Measurements from ENCODE around the gene C4orf36.
A peak's percentile ranks its signal among the peaks of the same experiment; 100 is the strongest.
"Not testable (repeated sequence)": the region's sequence is repeated elsewhere in the genome, so short reads cannot be mapped to it uniquely, and the experiment has no call there.

The C4orf36 gene

DNA sequence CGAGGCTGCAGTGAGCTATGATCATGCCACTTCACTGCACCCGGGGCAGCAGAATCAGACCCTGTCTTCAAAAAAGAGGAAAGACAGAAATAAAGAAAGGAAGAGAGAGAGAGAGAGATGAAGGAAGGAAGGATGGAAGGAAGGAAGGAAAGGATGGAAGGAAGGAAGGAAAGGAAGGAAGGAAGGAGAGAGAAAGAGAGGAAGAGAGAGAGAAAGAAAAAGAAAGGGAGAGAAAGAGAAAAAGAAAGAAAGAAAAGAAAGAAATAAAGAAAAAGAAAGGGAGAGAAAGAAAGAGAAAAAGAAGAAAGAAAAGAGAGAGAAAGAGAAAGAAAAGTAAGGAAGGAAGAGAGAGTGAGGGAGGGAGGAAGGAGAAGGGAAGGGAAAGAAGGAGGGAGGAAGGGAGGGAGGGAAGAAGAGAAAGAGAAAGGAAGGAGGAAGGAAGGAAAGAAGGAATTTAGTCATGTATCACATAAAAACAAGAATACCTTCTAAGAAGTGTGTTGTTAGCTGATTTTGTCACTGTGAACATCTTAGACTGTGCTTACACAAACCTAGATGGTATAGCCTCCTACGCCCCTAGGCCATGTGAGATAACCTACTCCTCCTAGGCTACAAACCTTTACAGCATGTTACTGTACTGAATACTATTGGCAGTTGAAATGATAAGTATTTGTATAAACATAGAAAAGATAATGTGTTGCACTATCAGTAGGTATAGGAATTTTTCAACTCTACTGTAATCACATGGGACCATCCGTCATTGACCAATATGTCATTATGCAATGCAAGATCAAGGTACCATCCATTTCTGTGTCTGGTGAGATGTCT, 25.2 kb upstream of the C4orf36 start:
- DNase-seq (ENCODE audit: low spot score), result no peak

DNA sequence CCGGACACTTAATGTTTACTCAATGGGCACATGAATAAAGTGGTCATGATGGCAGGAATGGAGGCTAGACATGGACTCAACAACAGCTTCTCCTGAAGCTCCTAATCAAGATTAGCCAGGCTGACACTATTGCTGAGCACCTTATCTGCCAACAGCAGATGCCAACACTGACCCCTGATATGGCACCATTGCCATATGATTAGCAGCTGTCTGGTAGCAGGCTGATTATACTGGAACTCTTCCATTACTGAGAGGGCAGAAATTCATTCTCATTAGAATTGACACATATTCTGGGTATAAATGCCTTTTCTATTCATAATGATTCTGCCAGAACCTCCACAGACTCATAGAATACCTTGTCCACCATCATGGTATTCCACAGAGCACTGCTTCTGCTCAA, 24.2 kb upstream of the C4orf36 start:
- no peak for DNase-seq (ENCODE audit: low spot score)

DNA sequence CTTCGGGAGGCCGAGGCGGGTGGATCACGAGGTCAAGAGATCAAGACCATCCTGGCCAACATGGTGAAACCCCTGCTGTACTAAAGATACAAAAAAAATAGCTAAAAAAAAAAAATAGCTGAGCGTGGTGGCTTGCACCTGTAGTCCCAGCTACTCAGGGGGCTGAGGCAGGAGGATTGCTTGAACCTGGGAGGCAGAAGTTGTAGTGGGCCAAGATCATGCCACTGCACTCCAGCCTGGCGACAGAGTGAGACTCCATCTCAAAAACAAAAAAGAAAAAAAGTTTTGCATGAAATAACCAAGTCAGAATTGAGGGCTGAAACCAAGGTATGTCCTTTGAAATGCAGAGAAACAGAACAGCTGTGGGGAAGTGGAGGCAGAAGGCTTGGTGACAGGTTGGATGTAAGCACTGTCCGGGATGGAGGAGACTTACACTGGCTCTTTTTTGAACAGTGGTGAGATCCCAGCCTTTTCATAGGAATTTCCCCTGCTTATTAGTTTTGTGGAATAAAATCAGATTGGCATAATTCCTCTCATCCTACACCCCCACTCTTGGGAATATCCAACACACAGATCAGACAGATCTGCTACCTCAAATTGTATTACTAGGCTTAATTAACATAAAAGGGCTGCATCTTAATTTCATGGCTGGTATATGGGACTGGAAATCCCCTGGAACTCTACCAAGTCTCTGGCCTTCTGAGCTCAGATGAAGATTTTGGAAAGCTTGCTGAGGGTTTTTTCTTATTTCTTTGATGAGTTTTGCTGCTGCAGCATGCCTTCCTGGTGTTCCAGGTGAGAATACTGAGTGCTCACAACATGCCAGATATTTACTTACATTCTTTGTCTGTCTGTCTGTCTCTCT, 18.8 kb upstream of the C4orf36 start:
- no peak for DNase-seq (ENCODE audit: low spot score)

DNA sequence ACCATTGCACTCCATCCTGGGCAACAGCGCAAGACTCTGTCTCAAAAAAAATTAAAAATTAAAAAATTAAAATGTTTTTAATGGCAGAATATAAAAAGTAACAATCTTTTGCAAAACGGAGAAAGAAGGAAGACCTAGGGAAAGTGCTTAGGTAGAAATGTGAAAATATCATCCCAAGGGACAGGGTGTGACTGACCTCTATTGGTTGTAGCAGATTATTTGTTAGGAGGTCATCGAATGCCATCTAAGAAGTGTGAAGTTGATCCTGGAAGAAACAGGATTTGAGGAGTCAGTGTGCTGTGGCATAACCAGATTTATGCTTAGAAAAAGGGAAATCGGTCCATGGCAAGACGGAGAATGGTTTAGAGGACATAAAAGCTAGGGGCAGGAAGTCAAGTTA, 18.1 kb upstream of the C4orf36 start:
- DNase-seq (ENCODE audit: low spot score), result no peak

DNA sequence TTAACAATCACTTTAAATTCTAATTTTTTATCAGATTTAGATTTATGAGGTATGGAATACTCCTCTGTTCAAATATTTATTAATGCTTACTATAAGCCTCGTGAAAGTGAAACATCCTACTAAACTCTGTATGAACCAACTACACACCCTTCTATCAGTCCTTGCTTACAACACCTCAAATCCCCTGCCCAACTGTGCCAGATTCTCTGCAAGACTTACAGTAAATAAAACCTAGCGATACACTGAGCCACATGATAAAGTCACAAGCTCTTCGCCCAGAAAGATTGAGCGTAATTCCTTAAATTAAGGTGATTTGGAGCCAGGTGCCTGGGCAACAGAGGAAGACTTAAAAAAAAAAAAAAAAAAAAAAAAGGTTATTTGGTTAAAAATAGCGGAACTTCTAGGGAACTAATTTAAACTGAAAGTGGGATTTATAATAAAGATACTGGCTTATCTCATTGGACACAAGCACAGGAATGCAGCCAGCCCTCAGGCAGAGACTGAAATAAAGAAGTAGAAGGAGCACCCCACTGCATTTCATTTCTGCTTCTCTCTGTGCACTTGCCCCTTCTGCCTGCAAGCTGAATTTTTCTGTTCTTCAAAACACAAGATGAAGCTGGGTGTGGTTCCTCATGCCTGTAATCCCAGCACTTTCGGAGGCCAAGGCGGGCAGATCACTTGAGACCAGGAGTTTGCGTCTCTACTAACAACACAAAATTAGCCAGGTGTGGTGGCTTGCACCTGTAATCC, 17.5 kb upstream of the C4orf36 start:
- DNase-seq (ENCODE audit: low spot score), result peak; percentile 42

DNA sequence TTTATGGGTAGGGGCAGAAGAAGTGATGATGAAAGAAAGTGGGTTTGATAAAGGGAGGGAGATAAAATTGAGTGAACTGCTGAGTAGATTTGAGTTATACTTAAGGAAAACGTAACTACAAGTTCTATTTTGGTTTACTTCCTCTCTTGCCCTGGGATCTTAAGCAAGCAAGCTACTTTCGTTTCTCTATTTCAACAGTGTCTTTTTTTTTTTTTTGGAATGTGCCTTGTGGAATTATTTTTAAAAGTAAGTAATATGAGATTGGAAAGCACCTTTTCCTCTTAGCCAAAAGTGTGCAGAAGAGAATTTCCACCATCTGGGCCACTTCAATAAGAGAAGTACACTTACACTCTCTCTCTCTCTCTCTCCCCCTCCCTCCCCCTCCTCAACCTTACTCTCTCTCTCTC, 16.0 kb upstream of the C4orf36 start:
- peak; percentile 71 for DNase-seq (ENCODE audit: low spot score)

DNA sequence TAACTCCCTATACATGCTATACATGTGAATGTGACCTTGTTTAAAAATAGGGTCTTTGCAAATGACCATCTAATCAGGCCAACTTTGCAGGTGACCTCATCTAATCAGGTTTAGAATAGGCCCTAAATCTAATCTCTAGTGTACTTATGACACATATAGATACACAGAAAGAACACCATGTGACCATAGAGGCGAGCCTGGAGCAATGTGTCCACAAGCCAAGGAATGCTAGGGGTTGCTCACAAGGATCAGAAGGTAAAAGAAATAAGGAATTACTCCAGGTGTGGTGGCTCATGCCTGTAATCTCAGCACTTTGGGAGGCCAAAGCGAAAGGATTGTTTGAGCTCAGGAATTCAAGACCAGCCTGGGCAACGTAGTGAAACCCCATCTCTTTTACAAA, 9.6 kb upstream of the C4orf36 start:
- DNase-seq (ENCODE audit: low spot score), result no peak

DNA sequence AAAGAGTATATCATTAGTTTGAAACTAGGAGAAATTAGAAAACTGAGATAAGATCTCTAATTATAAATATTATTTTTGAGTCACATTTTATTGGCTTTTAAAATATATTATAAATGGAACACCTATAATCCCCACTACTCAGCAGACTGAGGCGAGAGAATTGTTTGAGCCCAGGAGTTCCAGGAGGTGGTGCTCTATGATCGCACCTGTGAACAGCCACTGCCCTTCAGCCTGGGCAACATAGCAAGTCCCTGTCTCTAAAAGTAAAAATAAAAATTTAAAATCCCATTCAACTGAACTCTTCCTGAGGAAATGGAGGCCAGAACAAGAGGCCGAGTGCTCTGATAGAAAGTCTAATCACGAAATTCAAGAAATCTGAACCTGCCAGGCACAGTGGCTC, 6.3 kb upstream of the C4orf36 start:
- DNase-seq (ENCODE audit: low spot score), result no peak

DNA sequence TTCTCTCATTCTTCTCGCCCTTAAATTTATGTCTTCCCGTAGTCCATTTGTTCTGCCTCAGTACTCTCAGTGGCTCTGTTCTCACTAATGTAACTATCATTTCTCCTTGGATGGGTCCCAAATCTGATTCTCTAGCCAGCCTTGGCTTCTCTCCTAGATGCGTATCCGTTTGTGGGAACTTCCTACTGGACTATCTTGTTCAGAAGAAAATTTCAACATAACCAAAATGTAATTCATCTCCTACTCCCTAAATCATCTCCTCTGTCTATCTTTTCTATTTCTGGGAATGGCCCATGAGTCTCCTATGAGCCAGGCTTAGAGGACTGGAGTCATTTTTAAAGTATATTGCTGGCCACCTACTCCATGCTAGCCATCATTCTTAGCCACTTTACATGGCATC, 4.4 kb upstream of the C4orf36 start:
- no peak for DNase-seq (ENCODE audit: low spot score)

DNA sequence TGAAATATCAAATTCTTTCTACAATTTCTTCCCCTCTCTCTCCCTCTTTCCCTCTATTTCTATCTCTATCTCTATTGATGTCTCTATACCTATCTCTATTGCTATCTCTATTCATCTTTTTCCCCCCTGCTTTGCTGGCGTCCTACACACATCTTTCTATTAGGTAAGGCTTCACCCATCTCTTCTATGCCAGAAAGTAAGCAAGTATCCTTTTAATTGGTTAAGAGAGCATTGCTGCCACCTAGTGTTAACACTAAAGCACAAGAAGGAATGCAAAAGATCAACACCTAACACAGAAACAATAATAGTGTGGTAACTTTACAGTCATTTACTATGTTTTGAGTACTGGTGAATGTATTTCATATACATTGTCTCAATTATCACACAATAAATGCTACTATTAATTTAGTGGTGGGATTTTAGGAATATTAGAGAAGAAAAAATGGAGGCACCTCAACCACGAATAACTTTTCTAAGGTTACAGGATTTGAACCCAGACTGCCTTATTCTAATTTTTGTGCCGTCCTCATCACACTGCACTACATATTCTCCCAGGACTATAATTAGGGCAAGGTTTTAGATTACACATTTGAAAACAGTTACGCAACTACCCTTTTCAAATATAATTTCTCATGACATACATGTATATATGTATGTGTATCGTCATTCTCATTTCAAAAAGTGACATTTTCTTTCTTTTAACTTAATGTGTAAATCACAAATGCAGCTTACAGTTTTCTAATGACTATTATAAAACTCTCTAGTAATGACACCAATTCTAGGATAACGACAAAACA, 3.7 kb upstream of the C4orf36 start:
- peak; percentile 93 for DNase-seq (ENCODE audit: low spot score)

DNA sequence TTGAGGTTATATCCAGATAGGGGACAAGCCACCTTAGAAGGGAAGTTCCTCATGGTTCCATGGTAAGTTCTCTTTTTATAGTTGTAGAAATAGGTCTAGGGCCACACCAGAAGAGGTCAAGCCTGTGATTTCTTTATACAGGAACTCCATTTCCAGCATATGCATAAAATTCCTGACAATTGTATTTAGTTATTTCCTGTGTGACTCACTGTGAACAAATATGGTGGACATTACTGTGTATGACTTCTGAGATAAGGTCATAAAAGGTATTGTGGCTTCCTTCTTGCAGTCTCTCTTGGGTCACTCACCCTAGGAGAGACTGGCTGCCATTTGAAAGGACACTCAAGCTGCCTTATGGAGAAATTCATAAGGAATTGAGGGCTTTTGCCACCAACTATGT, 2.2 kb upstream of the C4orf36 start:
- no peak for DNase-seq (ENCODE audit: low spot score)

DNA sequence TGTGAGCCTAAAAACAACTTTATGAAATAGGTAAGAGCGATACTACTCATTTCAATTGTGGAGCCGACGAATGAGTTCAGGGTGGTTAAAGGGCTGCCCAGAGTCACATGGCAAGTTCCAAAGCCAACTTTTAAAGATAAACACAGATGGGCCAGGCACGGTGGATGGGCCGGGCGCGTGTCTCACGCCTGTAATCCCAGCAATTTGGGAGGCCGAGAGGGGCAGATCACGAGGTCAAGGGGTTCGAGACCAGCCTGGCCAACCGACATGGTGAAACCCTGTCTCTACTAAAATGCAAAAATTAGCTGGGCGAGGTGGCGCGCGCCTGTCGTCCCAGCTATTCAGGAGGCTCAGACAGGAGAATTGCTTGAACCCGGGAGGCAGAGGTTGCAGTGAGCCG, 914 bp upstream of the C4orf36 start:
- DNase-seq (ENCODE audit: low spot score), result no peak

DNA sequence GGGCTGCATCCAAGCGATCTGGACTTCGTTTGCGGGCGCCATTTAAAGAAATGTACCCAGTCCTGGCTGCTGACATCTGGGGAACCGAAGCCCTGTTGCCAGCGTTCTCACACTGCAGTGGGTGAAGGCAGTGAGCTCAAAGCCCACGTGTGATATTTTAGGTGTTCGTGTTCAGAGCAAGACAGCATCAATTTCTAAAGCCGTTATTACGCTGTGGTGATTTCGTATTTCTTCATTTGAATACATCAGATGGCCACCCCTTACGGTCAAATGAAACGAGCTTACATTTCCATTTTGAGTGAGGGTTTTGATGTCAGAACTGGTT, 376 bp upstream of the C4orf36 start:
- no peak for DNase-seq (ENCODE audit: low spot score)

DNA sequence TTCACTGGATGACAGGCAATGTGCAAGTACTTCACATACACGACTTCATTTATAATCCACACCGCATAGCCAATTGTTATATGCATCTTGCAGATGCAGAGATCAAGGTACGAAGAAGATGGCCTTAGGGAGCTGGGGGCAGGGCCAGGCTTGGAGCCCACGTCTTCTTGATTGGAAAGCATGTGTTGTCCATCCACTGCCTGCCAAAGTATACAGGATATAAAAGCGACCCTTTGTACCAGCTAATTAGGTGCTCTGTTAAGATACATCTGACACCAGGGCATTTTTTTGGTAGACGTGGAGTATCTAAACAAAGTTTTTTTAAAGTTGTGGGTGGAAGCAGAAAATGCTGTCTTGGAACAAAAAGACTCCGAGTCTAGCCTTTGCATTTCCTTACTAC, 1.4 kb downstream of the C4orf36 start:
- DNase-seq (ENCODE audit: low spot score), result no peak

DNA sequence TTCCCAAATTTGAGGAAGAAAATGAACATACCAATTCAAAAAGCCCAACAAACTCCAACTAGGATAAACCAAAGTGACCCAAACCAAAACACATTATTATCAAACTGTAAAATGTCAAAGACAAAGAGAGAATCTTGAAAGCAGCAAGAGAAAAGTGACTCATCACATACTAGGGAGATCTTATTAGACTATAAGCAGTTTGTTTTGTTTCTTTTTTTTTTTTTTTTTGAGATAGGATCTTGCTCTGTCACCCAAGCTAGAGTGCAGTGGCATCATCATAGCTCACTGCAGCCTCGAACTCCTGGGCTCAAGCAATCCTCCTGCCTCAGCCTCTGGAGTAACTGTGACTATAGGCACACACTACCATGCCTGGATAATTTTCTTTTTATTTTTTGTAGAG, 12.6 kb downstream of the C4orf36 start:
- DNase-seq (ENCODE audit: low spot score), result no peak

DNA sequence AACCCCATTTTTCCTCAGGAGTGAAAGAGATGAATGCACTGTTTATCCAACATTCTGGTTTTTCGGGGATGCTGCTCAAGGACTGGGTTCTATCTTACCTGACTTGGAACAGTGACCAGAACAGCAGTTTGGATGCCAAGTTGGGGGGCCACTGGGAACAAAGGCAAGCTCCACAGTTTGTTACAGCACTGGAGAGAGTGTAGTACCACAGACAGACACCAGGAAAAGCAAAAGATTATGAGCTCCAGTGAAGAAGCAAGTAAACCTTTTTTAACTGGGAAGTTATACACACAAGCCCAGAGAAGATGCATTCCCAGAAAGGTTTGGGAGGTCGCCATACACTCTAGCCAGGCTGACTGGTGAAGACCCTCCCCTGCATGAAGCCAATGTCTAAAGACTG, 13.6 kb downstream of the C4orf36 start:
- no peak for DNase-seq (ENCODE audit: low spot score)

DNA sequence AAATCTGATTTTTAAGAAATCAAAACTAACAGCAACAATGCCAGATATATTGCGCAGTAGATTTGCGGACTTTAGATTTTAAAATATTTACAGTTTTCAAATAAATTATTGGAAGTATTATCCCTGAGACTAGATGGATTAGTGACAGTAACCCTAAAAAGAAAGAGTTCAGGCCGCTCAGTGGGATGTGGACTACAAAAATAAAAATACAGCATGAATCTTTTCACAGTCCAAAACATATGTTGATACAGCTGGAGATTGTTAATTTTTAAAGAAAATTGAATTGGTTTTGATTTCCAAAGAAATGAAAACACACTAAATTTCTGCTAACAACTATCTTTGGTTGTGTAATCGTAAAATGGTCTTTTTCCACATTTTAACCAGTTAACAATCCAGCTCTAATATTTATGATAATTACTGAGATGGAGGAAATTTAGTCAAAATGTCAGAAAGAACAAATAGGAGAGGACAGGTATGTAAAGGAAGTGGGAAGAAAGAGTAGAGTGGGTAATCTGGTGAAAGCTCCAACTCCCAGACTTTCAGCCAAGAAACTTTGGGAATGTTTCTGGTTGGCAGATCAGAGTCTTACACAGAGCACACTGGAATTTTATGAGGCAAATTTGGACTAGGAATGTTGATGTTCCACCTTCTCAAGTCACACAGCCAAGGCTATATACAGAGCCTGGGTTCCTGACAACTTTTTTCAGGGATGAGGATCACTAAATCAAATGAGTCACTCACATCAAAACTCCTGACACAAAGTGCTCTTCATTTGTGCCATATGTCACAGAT, 15.1 kb downstream of the C4orf36 start:
- no peak for DNase-seq (ENCODE audit: low spot score)

DNA sequence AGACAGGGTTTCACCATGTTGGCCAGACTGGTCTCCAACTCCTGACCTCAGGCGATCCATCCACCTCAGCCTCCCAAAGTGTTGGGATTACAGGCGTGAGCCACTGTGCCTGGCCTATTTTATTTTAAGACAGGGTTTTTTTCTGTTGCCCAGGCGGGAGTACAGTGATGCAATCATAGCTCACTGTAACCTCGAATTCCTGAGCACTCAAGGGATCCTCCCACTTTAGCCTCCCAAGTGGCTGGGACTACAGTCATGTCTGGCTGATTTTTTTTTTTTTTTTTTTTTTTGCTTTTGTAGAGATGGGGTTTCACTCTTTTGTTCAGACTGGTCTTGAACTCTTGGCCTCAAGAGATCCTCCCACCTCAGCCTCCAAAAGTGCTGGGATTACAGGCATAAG, 16.8 kb downstream of the C4orf36 start:
- not testable (repeated sequence) for DNase-seq (ENCODE audit: low spot score)

DNA sequence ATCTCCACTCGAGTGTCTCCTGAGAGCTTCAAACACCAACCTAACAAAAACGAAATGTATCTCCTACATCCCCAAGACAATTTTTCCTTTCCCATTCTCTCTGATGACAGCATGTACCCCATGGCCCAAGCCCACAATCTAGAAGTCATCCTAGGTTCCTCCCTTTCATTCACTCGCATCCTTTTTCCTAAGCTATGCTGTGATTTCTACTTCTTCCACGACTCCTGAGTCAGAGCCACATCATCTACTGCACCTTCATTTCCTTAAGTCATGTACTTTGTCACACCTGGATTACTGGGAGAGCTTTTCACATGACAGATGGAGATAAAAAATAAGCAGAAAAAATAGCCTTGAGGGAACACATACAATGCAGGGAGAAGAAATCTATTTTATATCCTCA, 20.1 kb downstream of the C4orf36 start:
- DNase-seq (ENCODE audit: low spot score), result no peak

DNA sequence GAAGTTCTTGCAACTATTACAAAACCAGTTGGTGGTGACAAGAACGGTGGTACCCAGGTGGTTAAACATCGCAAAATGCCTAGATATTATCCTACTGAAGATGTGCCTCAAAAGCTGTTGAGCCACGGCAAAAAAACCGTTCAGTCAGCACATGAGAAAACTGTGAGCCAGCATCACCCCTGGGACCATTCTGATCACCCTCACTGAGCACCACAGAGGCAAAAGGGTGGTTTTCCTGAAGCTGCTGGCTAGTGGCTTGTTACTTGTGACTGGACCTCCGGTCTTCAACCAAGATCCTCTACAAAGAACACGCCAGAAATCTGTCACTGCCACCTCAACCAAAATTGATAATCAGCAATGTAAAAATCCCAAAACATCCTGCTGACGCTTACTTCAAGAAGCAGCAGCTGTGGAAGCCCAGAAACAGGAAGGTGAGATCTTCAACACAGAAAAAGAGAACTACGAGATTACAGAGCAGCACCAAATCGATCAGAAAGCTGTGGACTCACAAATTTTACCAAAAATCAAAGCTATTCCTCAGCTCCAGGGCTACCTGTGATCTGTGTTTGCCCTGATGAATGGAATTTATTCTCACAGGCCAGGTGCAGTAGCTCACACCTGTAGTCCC, 21.7 kb downstream of the C4orf36 start:
- no peak for DNase-seq (ENCODE audit: low spot score)

Data from pons (tissue), 1 donor.